DND-41 (cell line): ENCODE data around the gene GCH1.

Experiments used
- ATAC-seq: fragments of 200-7000 bp; cut with Tn5 transposase; 3 replicates; pipeline ENCODE4 v1.9.1; 2021; ENCODE audit warnings: low read depth; ENCODE audit not compliant: insufficient read depth
- DNase-seq: peaks from one replicate; pipeline ENCODE4 v3.0.0-alpha.2; 2020
- H2AFZ ChIP-seq: 2 replicates; pipeline ENCODE4 v1.6.0; 2012; ENCODE audit warnings: low read depth, low read length
- H3K27ac ChIP-seq: 2 replicates; pipeline ENCODE4 v1.5.1; 2012; ENCODE audit warnings: low read length, inconsistent platforms
- H3K27me3 ChIP-seq: fragments of 200-600 bp; sonication (generic); 2 replicates; pipeline ENCODE4 v1.6.0; 2012; ENCODE audit warnings: low read length, mild to moderate bottlenecking, inconsistent platforms; ENCODE audit not compliant: insufficient read depth, poor library complexity
- H3K36me3 ChIP-seq: 2 replicates; pipeline ENCODE4 v1.5.1; 2012; ENCODE audit warnings: low read length, inconsistent platforms; ENCODE audit not compliant: insufficient read depth
- H3K4me1 ChIP-seq: 2 replicates; pipeline ENCODE4 v1.5.1; 2012; ENCODE audit warnings: mild to moderate bottlenecking, low read length; ENCODE audit not compliant: insufficient read depth
- H3K4me2 ChIP-seq: 2 replicates; pipeline ENCODE4 v1.6.0; 2012; ENCODE audit warnings: mild to moderate bottlenecking, moderate library complexity, low read length, inconsistent platforms; ENCODE audit not compliant: insufficient read depth
- H3K4me3 ChIP-seq, 2 experiments: fragments of 200-600 bp in 1 of 2; shearing (Covaris generic) in 1 of 2; 2 replicates each; pipeline ENCODE4 v1.5.1; 2012 to 2016; ENCODE audit warnings: inconsistent platforms in 2 of 2, low read length in 2 of 2, mild to moderate bottlenecking in 2 of 2, low read depth in 1 of 2, moderate library complexity in 1 of 2
- H3K79me2 ChIP-seq: 2 replicates; pipeline ENCODE4 v1.6.0; 2012; ENCODE audit warnings: low read length, inconsistent platforms; ENCODE audit not compliant: insufficient read depth
- H3K9ac ChIP-seq: 2 replicates; pipeline ENCODE4 v1.6.0; 2012; ENCODE audit warnings: low read depth, mild to moderate bottlenecking, inconsistent platforms, low read length, moderate library complexity
- H3K9me3 ChIP-seq: 2 replicates; pipeline ENCODE4 v1.5.1; 2012; ENCODE audit warnings: low read length, moderate library complexity, mild to moderate bottlenecking, inconsistent platforms; ENCODE audit not compliant: insufficient read depth, severe bottlenecking
- H4K20me1 ChIP-seq: 2 replicates; pipeline ENCODE4 v1.6.0; 2012; ENCODE audit warnings: low read length; ENCODE audit not compliant: insufficient read depth
- CTCF ChIP-seq: IDR thresholded peaks from 2 replicates; pipeline ENCODE4 v1.5.1; 2012; ENCODE audit warnings: borderline replicate concordance, low read length, moderate library complexity, mild to moderate bottlenecking; ENCODE audit not compliant: poor library complexity, severe bottlenecking; ENCODE audit errors: extremely low read depth
- EZH2 ChIP-seq: IDR thresholded peaks from 3 replicates; pipeline ENCODE4 v1.6.1; 2012; ENCODE audit warnings: borderline replicate concordance, low read depth, mild to moderate bottlenecking, moderate library complexity, low read length, inconsistent platforms; ENCODE audit not compliant: severe bottlenecking

GCH1 gene

GRCh38 chr14:54848910-54849309 is 53.7 kb downstream of the GCH1 start:
- H3K4me3 ChIP-seq, result no peak overlapping the region

GRCh38 chr14:54845641-54846040 is 57.0 kb downstream of the GCH1 start:
- ATAC-seq, result no peak
- H3K9ac ChIP-seq, result no peak overlapping the region
- TF ChIP-seq EZH2, result no peak
- TF ChIP-seq CTCF, result no peak

More at GRCh38 chr14:54848910-54849309, 53.7 kb downstream of the GCH1 start:
- no peak for TF ChIP-seq CTCF
- no peak for TF ChIP-seq EZH2
- no peak overlapping the region for H3K4me2 ChIP-seq
- no peak overlapping the region for H3K27ac ChIP-seq
- no peak for DNase-seq
- no peak overlapping the region for H3K9ac ChIP-seq
- H4K20me1 ChIP-seq, result no peaks in the 10 kb centered on the region
- H3K9me3 ChIP-seq, result no peaks in the 10 kb centered on the region
- H2AFZ ChIP-seq, result no peak overlapping the region
- ATAC-seq, result no peak
- no peaks in the 10 kb centered on the region for H3K27me3 ChIP-seq
- H3K79me2 ChIP-seq, result no peaks in the 10 kb centered on the region
- peaks cover 3% of the 10 kb centered on the region; the same call in 1 of the 2 replicates for H3K36me3 ChIP-seq
- no peaks in the 10 kb centered on the region for H3K4me1 ChIP-seq

GRCh38 chr14:54844479-54844878 is 58.1 kb downstream of the GCH1 start:
- ATAC-seq, result no peak
- no peak for TF ChIP-seq EZH2
- no peak for TF ChIP-seq CTCF
- H3K36me3 ChIP-seq, result peaks cover 9% of the 10 kb centered on the region; the same call in 1 of the 2 replicates

More at GRCh38 chr14:54845641-54846040, 57.0 kb downstream of the GCH1 start:
- DNase-seq, result no peak
- Histone ChIP-seq H3K9me3 (no peaks in the 10 kb centered on the region), H2AFZ (no peak overlapping the region), H3K36me3 (peaks cover 9% of the 10 kb centered on the region; the same call in 1 of the 2 replicates), H4K20me1 (no peaks in the 10 kb centered on the region), H3K4me3 (no peak overlapping the region), H3K4me2 (no peak overlapping the region), H3K27me3 (no peaks in the 10 kb centered on the region), H3K4me1 (no peaks in the 10 kb centered on the region), H3K79me2 (no peaks in the 10 kb centered on the region), H3K27ac (no peak overlapping the region)

GRCh38 chr14:54840798-54841197 is 61.8 kb downstream of the GCH1 start:
- Histone ChIP-seq H3K4me1 (no peaks in the 10 kb centered on the region), H3K9me3 (no peaks in the 10 kb centered on the region), H3K4me2 (no peak overlapping the region), H4K20me1 (no peaks in the 10 kb centered on the region), H3K36me3 (peaks cover 9% of the 10 kb centered on the region; the same call in 1 of the 2 replicates), H2AFZ (no peak overlapping the region), H3K9ac (no peak overlapping the region), H3K79me2 (no peaks in the 10 kb centered on the region), H3K27ac (no peak overlapping the region), H3K27me3 (no peaks in the 10 kb centered on the region), H3K4me3 (no peak overlapping the region)
- TF ChIP-seq EZH2 (no peak), CTCF (peak; percentile 5)
- DNase-seq (no peak), ATAC-seq (no peak)

More at GRCh38 chr14:54844479-54844878, 58.1 kb downstream of the GCH1 start:
- Histone ChIP-seq H3K4me1 (no peaks in the 10 kb centered on the region), H3K27me3 (no peaks in the 10 kb centered on the region), H3K4me3 (no peak overlapping the region), H4K20me1 (no peaks in the 10 kb centered on the region), H3K27ac (no peak overlapping the region), H3K4me2 (no peak overlapping the region), H3K79me2 (no peaks in the 10 kb centered on the region), H2AFZ (no peak overlapping the region), H3K9me3 (no peaks in the 10 kb centered on the region), H3K9ac (no peak overlapping the region)
- no peak for DNase-seq
